AG04449 (cell line): ENCODE results near the gene GABPB2.

Source experiments
- CTCF ChIA-PET: fragments of 350-600 bp; formaldehyde crosslinking; extraction: SDS; loops from one replicate; lab custom pipeline; 2021; ENCODE audit warnings: antibody characterized with exemption; lab: Yijun Ruan, JAX
- POLR2A ChIA-PET: fragments of 400-600, 350-600 bp; formaldehyde crosslinking; extraction: SDS; loops from one replicate; lab custom pipeline; 2020; ENCODE audit warnings: antibody characterized with exemption, inconsistent platforms; lab: Yijun Ruan, JAX
- DNase-seq: peaks from one replicate; pipeline ENCODE4 v3.0.0-alpha.2; 2010; ENCODE audit warnings: low read depth, low spot score
- H3K4me3 ChIP-seq: 2 replicates; pipeline ENCODE4 v1.5.1; 2011; ENCODE audit warnings: low read depth, mild to moderate bottlenecking, control low read depth, low read length
- CTCF ChIP-seq: IDR thresholded peaks from one replicate; pipeline ENCODE4 v1.5.1; 2011; ENCODE audit warnings: mild to moderate bottlenecking, moderate library complexity, low read length, control low read depth, inconsistent platforms; ENCODE audit not compliant: insufficient read depth; ENCODE audit errors: missing control alignments

GABPB2 gene

GRCh38 chr1:151171190-151171589 lies 100.6 kb downstream of the GABPB2 start:
- H3K4me3 ChIP-seq = no peak overlapping the region
- CTCF ChIA-PET = interaction anchor here (1.4 to 1.6 kb wide), 2 partner anchors 12 to 16 kb away, joined by 5 to 6 read pairs; no protein-coding TSS in a partner anchor
- TF ChIP-seq CTCF = no peak
- POLR2A ChIA-PET = interaction anchor here (1.6 kb wide), 1 partner anchor 18 kb away, joined by 6 read pairs; the partner anchor contains the start of gene VPS72
- no peak for DNase-seq
